ENCODE measurements around the gene DOCK2. TPM values are rescaled to one million over a fixed set of nuclear protein-coding genes. Genes with fewer than 3 reads are reported as not detected.

Gene DOCK2
- total and polyA plus RNA-seq, 2 donors (not counting 1 experiment from before 2014, with no cell fraction given) = 112 to 330 TPM

DNA sequence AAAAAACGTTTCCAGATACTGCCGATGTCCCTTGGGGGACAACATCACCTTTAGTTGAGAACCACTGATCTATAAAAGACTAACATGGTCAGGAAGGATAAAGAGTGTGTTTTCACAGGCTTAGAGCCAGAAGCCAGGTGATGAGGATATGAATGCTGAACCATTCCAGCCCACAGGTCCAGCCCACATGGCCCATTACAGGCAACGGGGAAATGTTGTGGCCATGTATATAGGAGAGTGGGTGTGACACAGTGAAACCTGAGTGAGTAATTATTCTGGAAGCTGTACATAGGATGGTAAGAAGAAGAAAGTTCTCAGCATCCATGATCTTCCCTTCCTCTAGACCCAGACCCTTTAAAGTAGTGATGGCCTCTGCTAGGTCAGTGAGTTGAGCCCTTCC lies 412.6 kb downstream of the DOCK2 start:
- no peak overlapping the region for H3K27ac Mint-ChIP-seq

DNA sequence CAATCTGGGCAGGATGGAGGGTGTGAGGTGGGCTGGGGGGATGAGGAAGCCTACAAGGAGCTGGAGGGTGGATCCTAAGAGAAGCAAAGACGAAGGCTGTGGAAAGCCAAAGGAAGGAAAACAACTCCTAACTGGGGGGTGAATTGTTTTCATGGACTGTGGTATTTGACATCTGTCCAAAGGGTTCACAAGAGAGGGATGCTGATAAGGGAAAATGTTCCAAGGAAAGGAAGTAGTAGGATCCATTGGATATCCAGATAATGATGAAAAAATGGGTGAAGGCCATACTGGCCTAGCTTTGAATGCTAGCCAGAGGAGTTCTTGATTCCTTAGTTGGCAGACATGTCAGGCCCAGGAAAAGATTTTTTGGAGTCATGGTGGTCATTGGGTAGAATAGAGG lies 416.8 kb downstream of the DOCK2 start:
- intact Hi-C loops (cut with micrococcal nuclease) = no loop called here
- H3K4me3 ChIP-seq (ENCODE audit: control extremely low read depth in 1 of 5, extremely low read depth in 1 of 5, insufficient read depth in 1 of 5, low read depth in 2 of 5, low read length in 4 of 5) = no peak overlapping the region
- H3K27me3 ChIP-seq (replicated peaks in 1 of 4; ENCODE audit: control extremely low read depth in 1 of 4, control insufficient read depth in 3 of 4, insufficient read depth in 4 of 4, low read length in 3 of 4) = no peaks in the 10 kb centered on the region

More for the DNA sequence above, 412.6 kb downstream of the DOCK2 start:
- DNase-seq (no peak), ATAC-seq (ENCODE audit: low read depth) (no peak)
- ChIA-PET POLR2A (no interaction called here), CTCF (no interaction called here)
- Histone ChIP-seq H3K36me3 (replicated peaks in 1 of 2; ENCODE audit: control extremely low read depth in 1 of 2, control insufficient read depth in 1 of 2, extremely low read depth in 1 of 2, insufficient read depth in 2 of 2, low read length in 1 of 2) (peaks cover 4 to 96% of the 10 kb centered on the region in 2 experiments), H3K79me2 (ENCODE audit: control insufficient read depth, insufficient read depth, low read length) (no peaks in the 10 kb centered on the region), H4K20me1 (ENCODE audit: control insufficient read depth, insufficient read depth, low read length, poor library complexity, severe bottlenecking) (no peaks in the 10 kb centered on the region), H3K27ac (ENCODE audit: low read length in 2 of 2) (no peak overlapping the region), H3K4me1 (ENCODE audit: control insufficient read depth in 2 of 2, insufficient read depth in 2 of 2, low read length in 2 of 2) (no peaks in the 10 kb centered on the region), H3K27me3 (replicated peaks in 1 of 4; ENCODE audit: control extremely low read depth in 1 of 4, control insufficient read depth in 3 of 4, insufficient read depth in 4 of 4, low read length in 3 of 4) (no peaks in the 10 kb centered on the region), H3K4me3 (ENCODE audit: control extremely low read depth in 1 of 5, extremely low read depth in 1 of 5, insufficient read depth in 1 of 5, low read depth in 2 of 5, low read length in 4 of 5) (no peak overlapping the region), H3K4me2 (replicated peaks; ENCODE audit: low read depth, low read length, poor library complexity, severe bottlenecking) (no peak overlapping the region), H3K9ac (ENCODE audit: low read length) (no peak overlapping the region), H2AFZ (ENCODE audit: insufficient read depth, low read depth, low read length, poor library complexity, severe bottlenecking) (no peak overlapping the region), H3K9me3 (ENCODE audit: control extremely low read depth in 1 of 3, control insufficient read depth in 2 of 3, insufficient read depth in 1 of 3, low read length in 2 of 3) (no peaks in the 10 kb centered on the region)
- H3K4me3 Mint-ChIP-seq = no peak overlapping the region
- no peaks in the 10 kb centered on the region for H3K4me1 Mint-ChIP-seq
- TF ChIP-seq EZH2 (IDR thresholded peaks at IDR 0.05; ENCODE audit: borderline replicate concordance, insufficient read depth, low read depth, low read length, poor library complexity, severe bottlenecking) (no peak), CTCF (IDR thresholded peaks at IDR 0.05) (no peak)
- 75% methylated on average over 2 of the region's 3 CpGs for WGBS (ENCODE audit: insufficient coverage)
- no peaks in the 10 kb centered on the region for H3K9me3 Mint-ChIP-seq (ENCODE audit: insufficient read depth)
- intact Hi-C loops (cut with micrococcal nuclease) = no loop called here
- no peaks in the 10 kb centered on the region for H3K27me3 Mint-ChIP-seq

More for the DNA sequence above, 416.8 kb downstream of the DOCK2 start:
- ChIA-PET POLR2A (no interaction called here), CTCF (no interaction called here)
- H3K79me2 ChIP-seq (ENCODE audit: control insufficient read depth, insufficient read depth, low read length) = no peaks in the 10 kb centered on the region
- Mint-ChIP-seq H3K9me3 (ENCODE audit: insufficient read depth) (no peaks in the 10 kb centered on the region), H3K27me3 (no peaks in the 10 kb centered on the region), H3K27ac (no peak overlapping the region), H3K4me1 (no peaks in the 10 kb centered on the region), H3K4me3 (no peak overlapping the region)
- DNase-seq = no peak
- H3K9ac ChIP-seq (ENCODE audit: low read length) = no peak overlapping the region
- no peak overlapping the region for H3K4me2 ChIP-seq (replicated peaks; ENCODE audit: low read depth, low read length, poor library complexity, severe bottlenecking)
- H3K4me1 ChIP-seq (ENCODE audit: control insufficient read depth in 2 of 2, insufficient read depth in 2 of 2, low read length in 2 of 2) = no peaks in the 10 kb centered on the region
- no peaks in the 10 kb centered on the region for H4K20me1 ChIP-seq (ENCODE audit: control insufficient read depth, insufficient read depth, low read length, poor library complexity, severe bottlenecking)
- no peak for ATAC-seq (ENCODE audit: low read depth)
- WGBS (ENCODE audit: insufficient coverage) = 92% methylated on average over 1 of the region's 1 CpG
- peaks cover 13 to 96% of the 10 kb centered on the region in 2 experiments for H3K36me3 ChIP-seq (replicated peaks in 1 of 2; ENCODE audit: control extremely low read depth in 1 of 2, control insufficient read depth in 1 of 2, extremely low read depth in 1 of 2, insufficient read depth in 2 of 2, low read length in 1 of 2)
- no peak overlapping the region for H2AFZ ChIP-seq (ENCODE audit: insufficient read depth, low read depth, low read length, poor library complexity, severe bottlenecking)
- TF ChIP-seq EZH2 (IDR thresholded peaks at IDR 0.05; ENCODE audit: borderline replicate concordance, insufficient read depth, low read depth, low read length, poor library complexity, severe bottlenecking) (no peak), CTCF (IDR thresholded peaks at IDR 0.05) (no peak)
- H3K27ac ChIP-seq (ENCODE audit: low read length in 2 of 2) = no peak overlapping the region
- peaks cover 0 to 6% (median 2%) of the 10 kb centered on the region in 3 donors for H3K9me3 ChIP-seq (ENCODE audit: control extremely low read depth in 1 of 3, control insufficient read depth in 2 of 3, insufficient read depth in 1 of 3, low read length in 2 of 3)
